Breast epithelium (tissue), 3 donors: ENCODE results near the gene MTNR1A.
A peak's percentile ranks its signal among the peaks of the same experiment; 100 is the strongest.

Source experiments
- CTCF ChIP-seq, 3 donors: fragments of 450-650 bp; IDR thresholded peaks; one replicate each; pipeline ENCODE4 v1.5.1; 2016 to 2017; ENCODE audit warnings: antibody characterized with exemption in 3 of 3, mild to moderate bottlenecking in 3 of 3, moderate library complexity in 3 of 3
- POLR2AphosphoS5 ChIP-seq, 3 donors: sonication (generic); formaldehyde crosslinking; IDR thresholded peaks; one replicate each; pipeline ENCODE4 v1.6.1; 2017; ENCODE audit warnings: antibody characterized with exemption in 3 of 3

- TF ChIP-seq CTCF (IDR thresholded peaks at IDR 0.05) = peak in 2 of 3 donors; percentile 68 to 77
- no peak for TF ChIP-seq POLR2AphosphoS5 (IDR thresholded peaks at IDR 0.05)
Observed at GRCh38 chr4:186587416-186588018, 32.1 kb upstream of the MTNR1A start.
